Endothelial cell (in vitro differentiated cells): ENCODE data around the gene GOLM1. TPM values are rescaled to one million over a fixed set of nuclear protein-coding genes. Genes with fewer than 3 reads are reported as not detected.

Source experiments
- DNase-seq: peaks from one replicate; pipeline ENCODE4 v3.0.0; 2021; ENCODE audit warnings: low spot score
- H3K27ac Mint-ChIP-seq: one replicate; pipeline ENCODE4 v1.8.0; 2021; ENCODE audit warnings: mixed read lengths, inconsistent platforms; ENCODE audit not compliant: unreplicated experiment
- H3K27me3 Mint-ChIP-seq: one replicate; pipeline ENCODE4 v1.8.0; 2021; ENCODE audit warnings: mild to moderate bottlenecking, moderate library complexity, mixed read lengths, inconsistent platforms; ENCODE audit not compliant: unreplicated experiment
- H3K36me3 Mint-ChIP-seq: one replicate; pipeline ENCODE4 v1.8.0; 2021; ENCODE audit warnings: mild to moderate bottlenecking, low read depth, mixed read lengths, inconsistent platforms; ENCODE audit not compliant: unreplicated experiment
- H3K4me1 Mint-ChIP-seq: one replicate; pipeline ENCODE4 v1.8.0; 2021; ENCODE audit warnings: mild to moderate bottlenecking, mixed read lengths, inconsistent platforms; ENCODE audit not compliant: unreplicated experiment
- H3K4me3 Mint-ChIP-seq: one replicate; pipeline ENCODE4 v1.8.0; 2021; ENCODE audit warnings: mild to moderate bottlenecking, mixed read lengths, inconsistent platforms; ENCODE audit not compliant: unreplicated experiment
- H3K9me3 Mint-ChIP-seq: one replicate; pipeline ENCODE4 v1.8.0; 2021; ENCODE audit warnings: mixed read lengths, inconsistent platforms; ENCODE audit not compliant: unreplicated experiment
- CTCF ChIP-seq: fragments of 200-600 bp; sonication (generic); IDR thresholded peaks from one replicate; pipeline ENCODE4 v1.5.0; 2021; ENCODE audit warnings: antibody characterized with exemption; ENCODE audit not compliant: unreplicated experiment
- total RNA-seq: library from RNA; stranded (reverse); fragmentation: NEBNext Ultra II Directional; extraction: Animal tissue kit (Norgen Biotek cat#: 25700); gene quantifications from one replicate; pipeline ENCODE4 v1.2.1, GENCODE V29; 2021; ENCODE audit not compliant: unreplicated experiment

The GOLM1 gene
- total RNA-seq, 1 donor from 2014 or later: 87.5 TPM

- no peak overlapping the region for H3K27ac Mint-ChIP-seq
Observed at GRCh38 chr9:85984457-85984856, 114.9 kb downstream of the GOLM1 start.

DNA sequence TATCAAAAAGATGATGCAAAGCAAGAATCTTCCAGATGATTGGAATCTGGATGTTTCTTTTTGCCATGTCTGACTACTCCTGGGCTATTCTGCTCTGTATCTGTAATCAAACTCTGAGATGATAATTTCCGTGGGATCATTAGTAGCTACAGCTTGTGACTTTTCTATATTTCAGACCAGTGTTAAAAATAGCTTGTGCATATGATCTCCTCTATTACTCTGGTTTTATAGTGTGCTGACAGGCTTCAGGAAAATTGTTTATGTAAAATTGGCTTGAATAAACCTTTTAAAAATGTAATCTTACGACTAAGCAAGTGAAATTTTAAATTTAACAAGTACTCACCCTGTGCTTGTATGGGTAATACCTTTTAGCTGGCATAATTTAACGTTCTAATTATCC is 118.0 kb downstream of the GOLM1 start:
- Mint-ChIP-seq H3K4me1 (no peaks in the 10 kb centered on the region), H3K9me3 (no peaks in the 10 kb centered on the region), H3K4me3 (no peak overlapping the region), H3K27me3 (peaks cover 1% of the 10 kb centered on the region), H3K36me3 (peaks cover 26% of the 10 kb centered on the region), H3K27ac (no peak overlapping the region)
- no peak for TF ChIP-seq CTCF
- DNase-seq: no peak

More at GRCh38 chr9:85984457-85984856, 114.9 kb downstream of the GOLM1 start:
- TF ChIP-seq CTCF: no peak
- peaks cover 28% of the 10 kb centered on the region for H3K36me3 Mint-ChIP-seq
- no peaks in the 10 kb centered on the region for H3K4me1 Mint-ChIP-seq
- DNase-seq: no peak
- H3K4me3 Mint-ChIP-seq: no peak overlapping the region
- H3K9me3 Mint-ChIP-seq: no peaks in the 10 kb centered on the region
- H3K27me3 Mint-ChIP-seq: peaks cover 1% of the 10 kb centered on the region

DNA sequence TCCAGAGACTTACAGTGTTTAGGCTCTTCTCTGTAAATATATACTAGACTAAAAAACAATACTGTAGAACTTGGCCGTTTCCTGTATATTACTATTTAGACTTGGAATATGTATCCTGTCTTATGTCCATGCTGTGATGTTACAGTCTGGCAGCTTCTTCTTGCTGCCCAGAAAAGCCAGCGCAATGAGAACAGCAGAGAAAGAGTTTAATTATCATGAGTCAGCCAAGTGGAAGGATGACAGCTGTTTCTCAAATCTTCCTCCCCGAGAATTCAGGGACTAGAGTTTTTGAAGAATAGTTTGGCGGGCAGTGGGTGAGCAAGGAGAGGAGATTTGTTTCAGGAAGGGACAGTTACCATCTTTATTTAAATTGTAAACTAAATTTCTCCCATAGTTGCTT is 120.9 kb downstream of the GOLM1 start:
- H3K27me3 Mint-ChIP-seq: no peaks in the 10 kb centered on the region
- no peak for TF ChIP-seq CTCF
- H3K9me3 Mint-ChIP-seq: no peaks in the 10 kb centered on the region
- H3K27ac Mint-ChIP-seq: no peak overlapping the region
- no peak overlapping the region for H3K4me3 Mint-ChIP-seq
- no peaks in the 10 kb centered on the region for H3K4me1 Mint-ChIP-seq
- H3K36me3 Mint-ChIP-seq: peaks cover 18% of the 10 kb centered on the region
- no peak for DNase-seq

Other genes with a start within 250 kb of the GOLM1 start
- 23.4 TPM for gene NAA35, start 158.4 kb downstream of the GOLM1 start, total RNA-seq
- 0.36 TPM for gene C9orf153, start 160.1 kb upstream of the GOLM1 start, total RNA-seq
- 41.9 TPM for gene ISCA1, start 183.0 kb upstream of the GOLM1 start, total RNA-seq